Astrocyte (in vitro differentiated cells and primary cell): ENCODE measurements around the gene CDKN1C. TPM values are rescaled to one million over a fixed set of nuclear protein-coding genes. Genes with fewer than 3 reads are reported as not detected.

Experiments
- DNase-seq: peaks from one replicate; pipeline ENCODE4 v3.0.0-alpha.2; 2010; ENCODE audit warnings: low read depth
- FAIRE-seq: peaks from 2 replicates; lab custom pipeline; 2011; peaks lifted over from hg19 to GRCh38; lab: Jason Lieb, UNC
- H2AFZ ChIP-seq: 2 replicates; pipeline ENCODE4 v1.6.0; 2012; ENCODE audit warnings: low read depth, low read length, inconsistent platforms
- H3K27ac ChIP-seq: 2 replicates; pipeline ENCODE4 v1.5.1; 2011; ENCODE audit warnings: low read depth, low read length, inconsistent platforms
- H3K27me3 ChIP-seq: 2 replicates; pipeline ENCODE4 v1.6.0; 2011; ENCODE audit warnings: low read length, inconsistent platforms; ENCODE audit not compliant: insufficient read depth
- H3K36me3 ChIP-seq: 2 replicates; pipeline ENCODE4 v1.5.1; 2011; ENCODE audit warnings: low read length, inconsistent platforms; ENCODE audit not compliant: insufficient read depth
- H3K4me1 ChIP-seq: 2 replicates; pipeline ENCODE4 v1.5.1; 2011; ENCODE audit warnings: low read length, inconsistent platforms; ENCODE audit not compliant: insufficient read depth
- H3K4me2 ChIP-seq: 2 replicates; pipeline ENCODE4 v1.6.0; 2012; ENCODE audit warnings: low read length, inconsistent platforms
- H3K4me3 ChIP-seq: 2 replicates; pipeline ENCODE4 v1.5.1; 2011; ENCODE audit warnings: low read depth, mild to moderate bottlenecking, low read length, inconsistent platforms; ENCODE audit not compliant: insufficient read depth
- H3K79me2 ChIP-seq: 2 replicates; pipeline ENCODE4 v1.6.0; 2012; ENCODE audit warnings: mild to moderate bottlenecking, low read length, inconsistent platforms; ENCODE audit not compliant: insufficient read depth
- H3K9ac ChIP-seq: 2 replicates; pipeline ENCODE4 v1.6.0; 2012; ENCODE audit warnings: mild to moderate bottlenecking, low read length, inconsistent platforms
- H3K9me3 ChIP-seq: 2 replicates; pipeline ENCODE4 v1.5.1; 2012; ENCODE audit warnings: low read depth, mild to moderate bottlenecking, low read length, inconsistent platforms; ENCODE audit not compliant: insufficient read depth
- H4K20me1 ChIP-seq: 2 replicates; pipeline ENCODE4 v1.6.0; 2012; ENCODE audit warnings: low read length, inconsistent platforms; ENCODE audit not compliant: insufficient read depth
- H3K27ac Mint-ChIP-seq: one replicate; pipeline ENCODE4 v1.8.0; 2021; ENCODE audit warnings: mild to moderate bottlenecking, mixed read lengths; ENCODE audit not compliant: unreplicated experiment
- H3K27me3 Mint-ChIP-seq: one replicate; pipeline ENCODE4 v1.8.0; 2021; ENCODE audit warnings: low read depth, mixed read lengths; ENCODE audit not compliant: unreplicated experiment
- H3K36me3 Mint-ChIP-seq: one replicate; pipeline ENCODE4 v1.8.0; 2021; ENCODE audit warnings: low read depth, mixed read lengths; ENCODE audit not compliant: unreplicated experiment
- H3K4me1 Mint-ChIP-seq: one replicate; pipeline ENCODE4 v1.8.0; 2021; ENCODE audit warnings: low read depth, mixed read lengths; ENCODE audit not compliant: unreplicated experiment
- H3K4me3 Mint-ChIP-seq: one replicate; pipeline ENCODE4 v1.8.0; 2021; ENCODE audit warnings: mild to moderate bottlenecking, moderate library complexity, mixed read lengths; ENCODE audit not compliant: unreplicated experiment
- H3K9me3 Mint-ChIP-seq: one replicate; pipeline ENCODE4 v1.8.0; 2021; ENCODE audit warnings: mild to moderate bottlenecking, mixed read lengths; ENCODE audit not compliant: unreplicated experiment
- CTCF ChIP-seq: IDR thresholded peaks from 2 replicates; pipeline ENCODE4 v1.5.1; 2011; ENCODE audit warnings: low read depth, mild to moderate bottlenecking, inconsistent platforms, low read length, moderate library complexity; ENCODE audit not compliant: insufficient read depth
- EZH2 ChIP-seq: IDR thresholded peaks from 2 replicates; pipeline ENCODE4 v1.6.1; 2012; ENCODE audit warnings: mild to moderate bottlenecking, low read length, inconsistent platforms; ENCODE audit not compliant: insufficient read depth
- total RNA-seq: library from RNA; stranded (reverse); gene quantifications from 2 replicates; pipeline ENCODE4 v1.2.1, GENCODE V29; 2021

The CDKN1C gene
- total RNA-seq, 1 donor from 2014 or later = 7.5 TPM

- Histone ChIP-seq H3K4me3 (peak overlapping the region; percentile 69), H3K27ac (no peak overlapping the region), H3K4me2 (peak overlapping the region; percentile 96), H3K27me3 (no peaks in the 10 kb centered on the region), H3K9ac (peak overlapping the region; percentile 73), H3K9me3 (no peaks in the 10 kb centered on the region), H3K4me1 (peaks cover 32% of the 10 kb centered on the region), H4K20me1 (no peaks in the 10 kb centered on the region), H3K79me2 (no peaks in the 10 kb centered on the region), H2AFZ (peak overlapping the region; percentile 92), H3K36me3 (no peaks in the 10 kb centered on the region)
- peaks cover 14% of the 10 kb centered on the region for H3K36me3 Mint-ChIP-seq
- H3K4me3 Mint-ChIP-seq = peak overlapping the region; percentile 79
- DNase-seq = no peak
- FAIRE-seq = no peak
- H3K4me1 Mint-ChIP-seq = peaks cover 13% of the 10 kb centered on the region
- no peak for TF ChIP-seq CTCF
- TF ChIP-seq EZH2 = no peak
- peaks cover 5% of the 10 kb centered on the region for H3K9me3 Mint-ChIP-seq
- H3K27me3 Mint-ChIP-seq = peaks cover 2% of the 10 kb centered on the region
- no peak overlapping the region for H3K27ac Mint-ChIP-seq
Observed at GRCh38 chr11:2902784-2903671, 17.5 kb upstream of the CDKN1C start.

GRCh38 chr11:2901854-2902783 lies 16.5 kb upstream of the CDKN1C start:
- H3K9ac ChIP-seq = peak overlapping the region; percentile 75
- Mint-ChIP-seq H3K4me1 (peaks cover 13% of the 10 kb centered on the region), H3K36me3 (peaks cover 10% of the 10 kb centered on the region), H3K27ac (no peak overlapping the region), H3K4me3 (peak overlapping the region; percentile 79), H3K27me3 (peaks cover 6% of the 10 kb centered on the region), H3K9me3 (peaks cover 2% of the 10 kb centered on the region)
- H3K27me3 ChIP-seq = no peaks in the 10 kb centered on the region
- H3K9me3 ChIP-seq = no peaks in the 10 kb centered on the region
- peak overlapping the region; percentile 69 for H3K4me3 ChIP-seq
- H3K79me2 ChIP-seq = no peaks in the 10 kb centered on the region
- no peaks in the 10 kb centered on the region for H4K20me1 ChIP-seq
- no peak for TF ChIP-seq CTCF
- TF ChIP-seq EZH2 = no peak
- H2AFZ ChIP-seq = peak overlapping the region; percentile 92
- no peak overlapping the region for H3K27ac ChIP-seq
- H3K36me3 ChIP-seq = no peaks in the 10 kb centered on the region
- H3K4me1 ChIP-seq = peaks cover 34% of the 10 kb centered on the region
- FAIRE-seq = no peak
- H3K4me2 ChIP-seq = peak overlapping the region; percentile 96
- peak; percentile 75 for DNase-seq
